Colonic mucosa (tissue), 4 donors: ENCODE data around the gene RAD51C. TPM values are rescaled to one million over a fixed set of nuclear protein-coding genes. Genes with fewer than 3 reads are reported as not detected.
"Not testable (repeated sequence)": the region's sequence is repeated elsewhere in the genome, so short reads cannot be mapped to it uniquely, and the experiment has no call there.

Experiments
- DNase-seq: peaks from one replicate; pipeline ENCODE4 v3.0.0-alpha.2; 2020
- H3K27ac ChIP-seq: fragments of 200-600 bp; one replicate; pipeline ENCODE4 v1.8.0; 2021
- H3K27me3 ChIP-seq: fragments of 200-600 bp; one replicate; pipeline ENCODE4 v1.8.0; 2021
- H3K36me3 ChIP-seq: fragments of 200-600 bp; one replicate; pipeline ENCODE4 v1.8.0; 2021
- H3K4me1 ChIP-seq: fragments of 200-600 bp; one replicate; pipeline ENCODE4 v1.8.0; 2021; ENCODE audit warnings: mild to moderate bottlenecking
- H3K4me3 ChIP-seq: fragments of 200-600 bp; one replicate; pipeline ENCODE4 v1.8.0; 2021
- H3K9ac ChIP-seq, 2 donors: one replicate each; pipeline ENCODE4 v1.7.0; 2013; ENCODE audit warnings: control low read depth in 2 of 2, low read depth in 2 of 2, low read length in 2 of 2
- H3K9me3 ChIP-seq: fragments of 200-600 bp; one replicate; pipeline ENCODE4 v1.8.0; 2021
- intact Hi-C: fragments of 100-400 bp; cut with DNase I; formaldehyde crosslinking; loops from one replicate; pipeline ENCODE4 v1.14.1; 2022
- total RNA-seq, 2 donors: library from RNA; stranded (reverse); fragmentation: NEBNext Ultra II Directional in 1 of 2; extraction: Animal tissue kit (Norgen Biotek cat#: 25700) in 1 of 2; gene quantifications; one replicate each; pipeline ENCODE4 v1.2.1, GENCODE V29; 2021
- TF ChIP-seq, protein P1 (sequence below): fragments of 200-600 bp; IDR thresholded peaks from one replicate; pipeline ENCODE4 v1.8.0; 2022; ENCODE audit warnings: antibody characterized with exemption, mild to moderate bottlenecking
- donor health status: healthy.
- donor health status: DM: no; HTN: no; CAD: no.
- donor health status: DM: no; HTN: no; CAD: no.

The RAD51C gene
- total RNA-seq = 10 to 100 TPM; 13.2 to 20.2 TPM

GRCh38 chr17:58692239-58693055, at the start of gene RAD51C:
Gene RAD51C, plus strand, starts transcription at chr17:58692602. Its CDS starts 42 bp downstream, at chr17:58692644.
- H3K36me3 ChIP-seq = no peaks in the 10 kb centered on the region
- H3K4me3 ChIP-seq = peak within 1 kb of the TSS; percentile 63
- DNase-seq = peak; percentile 87
- peaks cover 7% of the 10 kb centered on the region for H3K4me1 ChIP-seq
- TF ChIP-seq, protein P1, sequence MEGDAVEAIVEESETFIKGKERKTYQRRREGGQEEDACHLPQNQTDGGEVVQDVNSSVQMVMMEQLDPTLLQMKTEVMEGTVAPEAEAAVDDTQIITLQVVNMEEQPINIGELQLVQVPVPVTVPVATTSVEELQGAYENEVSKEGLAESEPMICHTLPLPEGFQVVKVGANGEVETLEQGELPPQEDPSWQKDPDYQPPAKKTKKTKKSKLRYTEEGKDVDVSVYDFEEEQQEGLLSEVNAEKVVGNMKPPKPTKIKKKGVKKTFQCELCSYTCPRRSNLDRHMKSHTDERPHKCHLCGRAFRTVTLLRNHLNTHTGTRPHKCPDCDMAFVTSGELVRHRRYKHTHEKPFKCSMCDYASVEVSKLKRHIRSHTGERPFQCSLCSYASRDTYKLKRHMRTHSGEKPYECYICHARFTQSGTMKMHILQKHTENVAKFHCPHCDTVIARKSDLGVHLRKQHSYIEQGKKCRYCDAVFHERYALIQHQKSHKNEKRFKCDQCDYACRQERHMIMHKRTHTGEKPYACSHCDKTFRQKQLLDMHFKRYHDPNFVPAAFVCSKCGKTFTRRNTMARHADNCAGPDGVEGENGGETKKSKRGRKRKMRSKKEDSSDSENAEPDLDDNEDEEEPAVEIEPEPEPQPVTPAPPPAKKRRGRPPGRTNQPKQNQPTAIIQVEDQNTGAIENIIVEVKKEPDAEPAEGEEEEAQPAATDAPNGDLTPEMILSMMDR = no peak
- H3K27me3 ChIP-seq = no peaks in the 10 kb centered on the region
- intact Hi-C loops = loop anchor here (10.0 kb wide), 1 partner anchor 168 kb away; no protein-coding TSS in a partner anchor
- H3K27ac ChIP-seq = peak within 1 kb of the TSS; percentile 59
- peak within 1 kb of the TSS; percentile 69 to 74 for H3K9ac ChIP-seq
- H3K9me3 ChIP-seq = no peaks in the 10 kb centered on the region

- intact Hi-C loops = no loop called here
- DNase-seq = no peak
- no peaks in the 10 kb centered on the region for H3K9me3 ChIP-seq
- H3K4me3 ChIP-seq = no peak overlapping the region
- no peaks in the 10 kb centered on the region for H3K36me3 ChIP-seq
- TF ChIP-seq, protein P1 = no peak
- no peak overlapping the region for H3K27ac ChIP-seq
- H3K9ac ChIP-seq = no peak overlapping the region
- no peaks in the 10 kb centered on the region for H3K4me1 ChIP-seq
- no peaks in the 10 kb centered on the region for H3K27me3 ChIP-seq
Observed at GRCh38 chr17:58643147-58643546, 49.3 kb upstream of the RAD51C start.

DNA sequence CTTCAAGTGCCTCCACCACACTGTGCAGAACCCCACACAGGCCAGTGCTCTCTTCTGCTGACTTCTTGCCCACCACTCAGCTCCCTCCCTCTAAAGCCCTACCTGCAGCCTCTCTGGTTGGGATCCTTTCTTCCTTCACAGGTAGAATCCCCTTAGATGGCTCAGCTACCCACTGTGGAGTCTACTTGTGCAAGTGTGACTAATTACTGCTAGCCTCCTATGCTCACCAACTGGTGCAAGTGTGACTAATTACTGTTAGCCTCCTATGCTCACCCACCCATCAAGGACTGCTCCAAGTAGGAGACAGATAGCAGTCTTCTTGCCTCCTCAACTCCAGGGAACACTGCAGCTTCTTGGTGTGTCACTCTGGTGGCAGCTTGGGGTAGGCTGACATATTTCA, 44.2 kb upstream of the RAD51C start:
- TF ChIP-seq, protein P1 = no peak
- H3K4me1 ChIP-seq = no peaks in the 10 kb centered on the region
- intact Hi-C loops = no loop called here
- H3K36me3 ChIP-seq = no peaks in the 10 kb centered on the region
- no peak for DNase-seq
- no peak overlapping the region for H3K4me3 ChIP-seq
- no peak overlapping the region for H3K27ac ChIP-seq
- no peaks in the 10 kb centered on the region for H3K27me3 ChIP-seq
- H3K9me3 ChIP-seq = no peaks in the 10 kb centered on the region
- no peak overlapping the region for H3K9ac ChIP-seq

- DNase-seq, H3K4me1 ChIP-seq, H3K9me3 ChIP-seq, H3K36me3 ChIP-seq, H3K27me3 ChIP-seq, intact Hi-C loops, H3K4me3 ChIP-seq: not testable (repeated sequence)
- H3K27ac ChIP-seq = peak overlapping the region; percentile 69
- H3K9ac ChIP-seq = peak overlapping the region in 1 of 2 donors; percentile 81
Observed at GRCh38 chr17:58657962-58658803, 34.2 kb upstream of the RAD51C start.

DNA sequence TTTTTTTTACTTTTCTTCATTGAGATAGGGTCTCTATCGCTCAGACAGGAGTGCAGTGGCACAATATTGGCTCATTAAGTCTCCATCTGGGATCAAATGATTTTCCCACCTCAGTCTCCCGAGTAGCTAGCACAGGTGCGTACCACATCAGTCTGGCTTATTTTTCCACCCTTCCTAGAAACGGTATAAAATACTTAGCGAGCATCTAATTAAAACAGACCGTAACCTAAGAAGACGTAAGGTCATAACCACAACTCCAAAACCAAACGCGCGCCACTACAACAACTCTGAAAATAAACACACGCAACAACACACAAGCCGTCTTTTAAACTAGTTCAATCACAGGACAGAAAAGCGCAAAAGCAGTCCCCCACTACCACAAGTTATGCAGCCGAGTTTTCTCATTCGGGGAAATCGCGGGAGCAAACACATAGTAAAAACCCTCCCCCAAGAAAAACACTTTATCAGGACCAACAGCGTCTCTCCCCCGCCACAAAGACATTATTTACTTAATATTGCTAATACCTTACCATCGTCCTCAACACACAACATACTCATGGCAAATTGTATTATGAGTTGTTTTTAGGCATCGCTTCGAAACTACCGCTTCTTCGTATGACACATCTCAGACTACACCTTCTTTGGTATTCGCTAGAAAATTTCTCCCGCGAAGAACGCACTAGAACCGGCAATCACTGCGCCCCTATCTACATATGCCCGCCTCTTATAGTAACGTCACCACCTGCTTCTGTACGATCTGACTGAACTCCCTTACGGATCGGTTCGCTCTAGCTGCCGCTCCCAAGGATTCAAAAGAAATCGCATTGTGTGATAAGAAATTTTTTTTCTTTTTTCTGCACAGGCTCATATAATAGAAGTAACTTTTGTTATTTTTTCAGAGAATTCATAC, 33.3 kb upstream of the RAD51C start:
- intact Hi-C loops = no loop called here
- Histone ChIP-seq H3K9me3 (no peaks in the 10 kb centered on the region), H3K9ac (peak overlapping the region in 1 of 2 donors; percentile 81)

GRCh38 chr17:58659714-58660084, 32.7 kb upstream of the RAD51C start:
- H3K9ac ChIP-seq = peak overlapping the region in 1 of 2 donors; percentile 20
- H3K27ac ChIP-seq, H3K27me3 ChIP-seq, H3K4me1 ChIP-seq, DNase-seq, intact Hi-C loops, H3K9me3 ChIP-seq, H3K36me3 ChIP-seq: not testable (repeated sequence)
- peak overlapping the region; percentile 32 for H3K4me3 ChIP-seq

More for the DNA sequence above, 33.3 kb upstream of the RAD51C start:
- H3K27ac ChIP-seq = peak overlapping the region; percentile 69
- H3K4me3 ChIP-seq = peak overlapping the region; percentile 32
- TF ChIP-seq, protein P1 = no peak
- no peaks in the 10 kb centered on the region for H3K4me1 ChIP-seq
- no peaks in the 10 kb centered on the region for H3K27me3 ChIP-seq
- H3K36me3 ChIP-seq = no peaks in the 10 kb centered on the region
- DNase-seq = peak; percentile 76
